C4-2B (cell line): ENCODE results near the gene COX5A.
"Not testable (repeated sequence)": the region's sequence is repeated elsewhere in the genome, so short reads cannot be mapped to it uniquely, and the experiment has no call there.

Source experiments
- CTCF ChIP-seq: fragments of 450-650 bp; conservative IDR thresholded peaks from 2 replicates; pipeline ENCODE4 v1.5.1; 2017; ENCODE audit warnings: mild to moderate bottlenecking
- ZFX ChIP-seq: fragments of 450-650 bp; IDR thresholded peaks from 2 replicates; pipeline ENCODE4 v1.6.1; 2017

GRCh38 chr15:74887537-74888193 lies 50.2 kb downstream of the COX5A start:
- not testable (repeated sequence) for TF ChIP-seq CTCF, ZFX
